ENCODE measurements around the gene GAS2L2. TPM values are rescaled to one million over a fixed set of nuclear protein-coding genes. Genes with fewer than 3 reads are reported as not detected.

Gene GAS2L2
- total RNA-seq (2022) (not detected in 2 replicates), Bru-seq, nascent RNA (percentile 11 among the genes with signal in this experiment), BruChase-seq, experiment 1, labeled RNA remaining after a 6-hour chase (percentile 16 among the genes with signal in this experiment), BruChase-seq, experiment 2, labeled RNA remaining after a 2-hour chase (percentile 2 among the genes with signal in this experiment)
- long read RNA-seq, result 0 reads

DNA sequence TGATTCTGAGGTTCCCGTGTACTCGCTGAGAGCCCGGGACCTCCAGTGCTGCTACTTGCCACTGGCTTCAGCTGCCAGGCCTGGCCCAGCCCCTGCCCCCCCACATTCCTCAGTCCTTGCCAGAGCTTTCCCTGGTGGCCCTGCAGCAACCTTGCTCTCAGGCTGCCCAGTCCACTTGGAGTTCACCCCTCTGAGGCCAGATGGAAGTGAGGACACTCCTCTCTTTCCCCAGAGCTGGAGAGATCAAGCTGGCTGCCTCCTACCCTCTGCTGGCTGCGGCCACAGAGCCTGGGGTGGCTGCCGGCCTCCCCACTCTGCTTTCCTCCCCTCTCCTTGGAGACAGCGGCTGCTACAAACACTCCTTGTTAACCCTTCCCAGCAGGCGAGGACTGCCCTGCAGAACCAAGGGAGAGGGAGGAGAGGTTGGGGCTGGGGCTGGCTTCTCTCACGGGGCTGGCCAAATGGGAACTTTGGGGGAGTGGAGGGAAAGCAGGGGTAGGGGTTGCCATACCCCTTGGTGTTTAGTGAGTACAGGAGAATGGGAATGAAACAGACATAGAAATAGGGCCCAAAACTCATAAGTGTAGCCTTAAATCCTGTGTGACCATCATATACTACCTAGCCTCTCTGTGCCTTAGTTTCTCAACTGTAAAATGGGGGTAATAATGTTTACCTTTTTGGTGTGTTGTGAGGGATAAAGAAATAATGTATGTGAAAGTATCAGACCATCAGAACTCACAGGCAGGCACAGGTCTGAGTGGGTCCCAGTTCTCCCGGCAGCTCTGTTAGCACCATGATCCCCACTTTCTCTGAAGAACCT is at the start of gene GAS2L2:
TSS of gene GAS2L2 (minus strand) at position 295 of the 820 bp plus-strand sequence. CDS start 389 bp downstream, outside the sequence.
- Mint-ChIP-seq H3K4me1 (ENCODE audit: low read depth, unreplicated experiment) (no peaks in the 10 kb centered on the region), H3K27me3 (ENCODE audit: unreplicated experiment) (peaks cover 70% of the 10 kb centered on the region), H3K9me3 (ENCODE audit: low read depth, unreplicated experiment) (no peaks in the 10 kb centered on the region), H3K4me3 (ENCODE audit: low read depth, unreplicated experiment) (no peak within 1 kb of the TSS), H3K27ac (ENCODE audit: unreplicated experiment) (no peak within 1 kb of the TSS), H3K36me3 (ENCODE audit: insufficient read depth, unreplicated experiment) (peaks cover 15% of the 10 kb centered on the region)
- DNase-seq, result peak; percentile 13
- intact Hi-C loops (cut with micrococcal nuclease; ENCODE audit: unreplicated experiment), result no loop called here
- TF ChIP-seq, protein P1, sequence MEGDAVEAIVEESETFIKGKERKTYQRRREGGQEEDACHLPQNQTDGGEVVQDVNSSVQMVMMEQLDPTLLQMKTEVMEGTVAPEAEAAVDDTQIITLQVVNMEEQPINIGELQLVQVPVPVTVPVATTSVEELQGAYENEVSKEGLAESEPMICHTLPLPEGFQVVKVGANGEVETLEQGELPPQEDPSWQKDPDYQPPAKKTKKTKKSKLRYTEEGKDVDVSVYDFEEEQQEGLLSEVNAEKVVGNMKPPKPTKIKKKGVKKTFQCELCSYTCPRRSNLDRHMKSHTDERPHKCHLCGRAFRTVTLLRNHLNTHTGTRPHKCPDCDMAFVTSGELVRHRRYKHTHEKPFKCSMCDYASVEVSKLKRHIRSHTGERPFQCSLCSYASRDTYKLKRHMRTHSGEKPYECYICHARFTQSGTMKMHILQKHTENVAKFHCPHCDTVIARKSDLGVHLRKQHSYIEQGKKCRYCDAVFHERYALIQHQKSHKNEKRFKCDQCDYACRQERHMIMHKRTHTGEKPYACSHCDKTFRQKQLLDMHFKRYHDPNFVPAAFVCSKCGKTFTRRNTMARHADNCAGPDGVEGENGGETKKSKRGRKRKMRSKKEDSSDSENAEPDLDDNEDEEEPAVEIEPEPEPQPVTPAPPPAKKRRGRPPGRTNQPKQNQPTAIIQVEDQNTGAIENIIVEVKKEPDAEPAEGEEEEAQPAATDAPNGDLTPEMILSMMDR (IDR thresholded peaks at IDR 0.05; ENCODE audit: unreplicated experiment), result no peak
- no TSS peak for BruUV-seq (replicated peaks)
- CTCF ChIA-PET, result no interaction called here

DNA sequence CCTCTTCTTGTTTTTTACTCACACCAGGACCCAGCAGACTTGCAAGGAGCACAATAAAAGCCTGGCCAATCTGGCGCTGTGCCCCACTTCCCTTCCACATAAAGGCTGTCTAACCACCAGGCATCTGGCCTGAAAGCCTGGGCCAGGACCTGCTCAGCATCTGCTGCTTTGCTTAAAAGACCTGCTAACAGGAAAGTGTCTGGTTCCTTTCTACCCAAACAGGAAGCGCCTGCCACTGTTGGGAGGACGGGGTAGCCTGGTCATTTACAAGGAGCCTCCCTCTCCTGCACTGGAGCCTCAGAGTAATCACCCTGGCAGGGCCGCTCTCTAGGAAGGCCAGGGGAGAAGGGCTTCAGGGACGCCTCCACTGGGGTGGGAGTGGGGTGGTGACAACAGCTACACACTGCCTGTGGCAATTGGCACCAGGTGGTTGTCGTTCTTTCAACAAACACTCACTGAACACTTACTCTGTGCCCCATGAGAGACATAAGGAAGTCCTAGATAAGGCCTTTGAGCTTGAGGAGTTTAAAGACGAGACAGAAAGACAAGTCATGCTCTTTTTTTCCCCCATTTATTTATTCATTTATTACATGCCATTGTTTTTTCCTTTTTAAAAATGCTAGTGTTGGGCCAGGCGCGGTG is 48.7 kb upstream of the GAS2L2 start:
- Mint-ChIP-seq H3K36me3 (ENCODE audit: insufficient read depth, unreplicated experiment) (no peaks in the 10 kb centered on the region), H3K27ac (ENCODE audit: unreplicated experiment) (no peak overlapping the region), H3K4me3 (ENCODE audit: low read depth, unreplicated experiment) (no peak overlapping the region), H3K27me3 (ENCODE audit: unreplicated experiment) (peaks cover 59% of the 10 kb centered on the region), H3K4me1 (ENCODE audit: low read depth, unreplicated experiment) (peaks cover 3% of the 10 kb centered on the region), H3K9me3 (ENCODE audit: low read depth, unreplicated experiment) (no peaks in the 10 kb centered on the region)
- intact Hi-C loops (cut with micrococcal nuclease; ENCODE audit: unreplicated experiment), result no loop called here
- DNase-seq, result no peak
- CTCF ChIA-PET, result no interaction called here
- BruUV-seq (replicated peaks), result no TSS peak
- TF ChIP-seq, protein P1 (IDR thresholded peaks at IDR 0.05; ENCODE audit: unreplicated experiment), result no peak

DNA sequence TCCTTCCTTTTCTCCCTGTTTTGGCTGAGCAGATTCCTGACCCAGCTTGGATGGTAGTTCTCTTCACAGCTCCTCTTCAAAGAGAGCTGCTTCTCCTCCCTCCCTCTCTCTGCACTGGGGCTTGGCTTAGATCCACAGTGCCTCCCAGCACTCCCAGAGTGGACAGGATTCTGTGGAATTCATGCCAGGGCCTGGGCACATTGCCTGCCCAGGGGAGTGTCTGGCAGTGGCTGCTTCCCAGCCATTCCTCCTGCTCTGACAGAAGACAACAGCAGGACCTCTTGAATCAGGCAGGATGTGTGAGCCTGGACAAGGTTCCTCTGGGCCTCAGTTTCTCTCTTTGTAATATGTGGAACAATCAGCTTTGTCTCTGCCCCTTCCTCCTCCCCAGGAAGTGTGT is 46.9 kb upstream of the GAS2L2 start:
- H3K27ac Mint-ChIP-seq (ENCODE audit: unreplicated experiment), result no peak overlapping the region
- intact Hi-C loops (cut with micrococcal nuclease; ENCODE audit: unreplicated experiment), result no loop called here
- no peaks in the 10 kb centered on the region for H3K4me1 Mint-ChIP-seq (ENCODE audit: low read depth, unreplicated experiment)
- no peak for DNase-seq
- H3K27me3 Mint-ChIP-seq (ENCODE audit: unreplicated experiment), result peaks cover 77% of the 10 kb centered on the region
- H3K4me3 Mint-ChIP-seq (ENCODE audit: low read depth, unreplicated experiment), result no peak overlapping the region
- no peaks in the 10 kb centered on the region for H3K9me3 Mint-ChIP-seq (ENCODE audit: low read depth, unreplicated experiment)
- CTCF ChIA-PET, result interaction anchor here (0.7 kb wide), 2 partner anchors 9 to 33 kb away, joined by 4 read pairs; partner anchors contain the start of gene TAF15
- peaks cover 9% of the 10 kb centered on the region for H3K36me3 Mint-ChIP-seq (ENCODE audit: insufficient read depth, unreplicated experiment)
- BruUV-seq (replicated peaks), result no TSS peak
- TF ChIP-seq, protein P1 (IDR thresholded peaks at IDR 0.05; ENCODE audit: unreplicated experiment), result no peak

DNA sequence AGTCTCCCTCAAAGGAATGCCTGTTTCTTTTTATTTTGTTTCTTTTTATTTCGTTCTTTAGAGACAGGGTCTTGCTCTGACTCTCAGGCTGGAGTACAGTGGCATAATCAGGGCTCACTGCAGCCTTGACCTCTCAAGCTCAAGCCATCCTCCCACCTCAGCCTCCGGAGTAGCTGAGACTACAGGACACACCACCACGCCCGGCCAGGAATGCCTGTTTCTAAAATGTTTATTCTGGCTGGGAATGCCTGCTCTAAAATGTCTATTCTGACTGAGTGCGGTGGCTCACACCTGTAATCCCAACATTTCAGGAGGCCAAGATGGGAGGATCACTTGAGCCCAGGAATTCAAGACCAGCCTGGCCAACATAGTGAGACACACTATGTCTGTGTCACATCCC is 44.9 kb upstream of the GAS2L2 start:
- peaks cover 91% of the 10 kb centered on the region for H3K27me3 Mint-ChIP-seq (ENCODE audit: unreplicated experiment)
- H3K36me3 Mint-ChIP-seq (ENCODE audit: insufficient read depth, unreplicated experiment), result peaks cover 13% of the 10 kb centered on the region
- no peak for DNase-seq
- CTCF ChIA-PET, result interaction anchor here (0.8 kb wide), 1 partner anchor 10 kb away, joined by 3 read pairs; no protein-coding TSS in a partner anchor
- intact Hi-C loops (cut with micrococcal nuclease; ENCODE audit: unreplicated experiment), result no loop called here
- H3K9me3 Mint-ChIP-seq (ENCODE audit: low read depth, unreplicated experiment), result no peaks in the 10 kb centered on the region
- H3K27ac Mint-ChIP-seq (ENCODE audit: unreplicated experiment), result no peak overlapping the region
- H3K4me3 Mint-ChIP-seq (ENCODE audit: low read depth, unreplicated experiment), result no peak overlapping the region
- H3K4me1 Mint-ChIP-seq (ENCODE audit: low read depth, unreplicated experiment), result no peaks in the 10 kb centered on the region
- TF ChIP-seq, protein P1 (IDR thresholded peaks at IDR 0.05; ENCODE audit: unreplicated experiment), result no peak
- BruUV-seq (replicated peaks), result no TSS peak
